OCI-LY3 (cell line): ENCODE measurements around the gene CACNA1F.

Source experiments
- H2AFZ ChIP-seq: fragments of 200-600, 300-600 bp; shearing (Covaris generic); 2 replicates; pipeline ENCODE4 v1.6.0; 2014; ENCODE audit warnings: antibody characterized with exemption, low read depth, low read length
- H3K27ac ChIP-seq: fragments of 200-600, 300-600 bp; sonication (generic); 2 replicates; pipeline ENCODE4 v1.5.1; 2014; ENCODE audit warnings: mild to moderate bottlenecking, low read length, moderate library complexity, mixed read lengths
- H3K27me3 ChIP-seq: fragments of 200-600, 300-600 bp; sonication (generic); 2 replicates; pipeline ENCODE4 v1.6.1; 2014; ENCODE audit warnings: low read depth, low read length, mixed read lengths
- H3K36me3 ChIP-seq: fragments of 200-600, 300-600 bp; sonication (generic); replicated peaks from 2 replicates; pipeline ENCODE3; 2014; ENCODE audit warnings: low read depth, low read length, mixed read lengths
- H3K4me1 ChIP-seq: fragments of 300-600, 200-600 bp; sonication (generic); 2 replicates; pipeline ENCODE4 v1.6.1; 2014; ENCODE audit warnings: low read length, mixed read lengths
- H3K4me2 ChIP-seq: fragments of 200-600, 300-600 bp; sonication (generic); 2 replicates; pipeline ENCODE4 v1.6.1; 2014; ENCODE audit warnings: low read length, mixed read lengths
- H3K4me3 ChIP-seq: fragments of 300-600, 200-600 bp; sonication (generic); 2 replicates; pipeline ENCODE4 v1.5.1; 2014; ENCODE audit warnings: antibody characterized with exemption, mild to moderate bottlenecking, low read length, moderate library complexity
- H3K79me2 ChIP-seq: fragments of 300-600, 200-600 bp; shearing (Covaris generic); 2 replicates; pipeline ENCODE4 v1.6.1; 2014; ENCODE audit warnings: mild to moderate bottlenecking, low read length, mixed read lengths
- H3K9ac ChIP-seq: fragments of 300-600, 200-600 bp; shearing (Covaris generic); 2 replicates; pipeline ENCODE4 v1.6.0; 2014; ENCODE audit warnings: mild to moderate bottlenecking, low read length, moderate library complexity
- H3K9me3 ChIP-seq: fragments of 200-600, 300-600 bp; shearing (Covaris generic); 2 replicates; pipeline ENCODE4 v1.6.1; 2014; ENCODE audit warnings: low read length, mixed read lengths; ENCODE audit not compliant: insufficient read depth
- H4K20me1 ChIP-seq: fragments of 200-600, 300-600 bp; sonication (generic); 2 replicates; pipeline ENCODE4 v1.6.1; 2016; ENCODE audit warnings: low read length, mixed read lengths; ENCODE audit not compliant: insufficient read depth
- EZH2phosphoT487 ChIP-seq: fragments of 200-600 bp; shearing (Covaris generic); IDR thresholded peaks from 2 replicates; pipeline ENCODE4 v1.6.1; 2018; ENCODE audit warnings: antibody characterized with exemption, mixed run types, low read depth
- TF ChIP-seq, protein P1 (sequence below): fragments of 200-600, 300-600 bp; sonication (generic); IDR thresholded peaks from 2 replicates; pipeline ENCODE4 v1.5.1; 2014; ENCODE audit warnings: antibody characterized with exemption, low read length, low read depth

The CACNA1F gene

GRCh38 chrX:49257074-49257790 lies 24.1 kb upstream of the CACNA1F start:
- no peaks in the 10 kb centered on the region for H3K36me3 ChIP-seq
- H4K20me1 ChIP-seq, result no peaks in the 10 kb centered on the region
- H3K9me3 ChIP-seq, result no peaks in the 10 kb centered on the region
- TF ChIP-seq EZH2phosphoT487, result no peak
- TF ChIP-seq, protein P1, sequence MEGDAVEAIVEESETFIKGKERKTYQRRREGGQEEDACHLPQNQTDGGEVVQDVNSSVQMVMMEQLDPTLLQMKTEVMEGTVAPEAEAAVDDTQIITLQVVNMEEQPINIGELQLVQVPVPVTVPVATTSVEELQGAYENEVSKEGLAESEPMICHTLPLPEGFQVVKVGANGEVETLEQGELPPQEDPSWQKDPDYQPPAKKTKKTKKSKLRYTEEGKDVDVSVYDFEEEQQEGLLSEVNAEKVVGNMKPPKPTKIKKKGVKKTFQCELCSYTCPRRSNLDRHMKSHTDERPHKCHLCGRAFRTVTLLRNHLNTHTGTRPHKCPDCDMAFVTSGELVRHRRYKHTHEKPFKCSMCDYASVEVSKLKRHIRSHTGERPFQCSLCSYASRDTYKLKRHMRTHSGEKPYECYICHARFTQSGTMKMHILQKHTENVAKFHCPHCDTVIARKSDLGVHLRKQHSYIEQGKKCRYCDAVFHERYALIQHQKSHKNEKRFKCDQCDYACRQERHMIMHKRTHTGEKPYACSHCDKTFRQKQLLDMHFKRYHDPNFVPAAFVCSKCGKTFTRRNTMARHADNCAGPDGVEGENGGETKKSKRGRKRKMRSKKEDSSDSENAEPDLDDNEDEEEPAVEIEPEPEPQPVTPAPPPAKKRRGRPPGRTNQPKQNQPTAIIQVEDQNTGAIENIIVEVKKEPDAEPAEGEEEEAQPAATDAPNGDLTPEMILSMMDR, result no peak
- no peak overlapping the region for H2AFZ ChIP-seq
- no peak overlapping the region for H3K9ac ChIP-seq
- no peak overlapping the region for H3K4me3 ChIP-seq
- no peaks in the 10 kb centered on the region for H3K79me2 ChIP-seq
- H3K4me1 ChIP-seq, result peaks cover 10% of the 10 kb centered on the region
- no peak overlapping the region for H3K27ac ChIP-seq
- H3K4me2 ChIP-seq, result 0 out of 2 replicates have a peak overlapping the region, but pooled peaks have one; percentile 36
- H3K27me3 ChIP-seq, result no peaks in the 10 kb centered on the region

DNA sequence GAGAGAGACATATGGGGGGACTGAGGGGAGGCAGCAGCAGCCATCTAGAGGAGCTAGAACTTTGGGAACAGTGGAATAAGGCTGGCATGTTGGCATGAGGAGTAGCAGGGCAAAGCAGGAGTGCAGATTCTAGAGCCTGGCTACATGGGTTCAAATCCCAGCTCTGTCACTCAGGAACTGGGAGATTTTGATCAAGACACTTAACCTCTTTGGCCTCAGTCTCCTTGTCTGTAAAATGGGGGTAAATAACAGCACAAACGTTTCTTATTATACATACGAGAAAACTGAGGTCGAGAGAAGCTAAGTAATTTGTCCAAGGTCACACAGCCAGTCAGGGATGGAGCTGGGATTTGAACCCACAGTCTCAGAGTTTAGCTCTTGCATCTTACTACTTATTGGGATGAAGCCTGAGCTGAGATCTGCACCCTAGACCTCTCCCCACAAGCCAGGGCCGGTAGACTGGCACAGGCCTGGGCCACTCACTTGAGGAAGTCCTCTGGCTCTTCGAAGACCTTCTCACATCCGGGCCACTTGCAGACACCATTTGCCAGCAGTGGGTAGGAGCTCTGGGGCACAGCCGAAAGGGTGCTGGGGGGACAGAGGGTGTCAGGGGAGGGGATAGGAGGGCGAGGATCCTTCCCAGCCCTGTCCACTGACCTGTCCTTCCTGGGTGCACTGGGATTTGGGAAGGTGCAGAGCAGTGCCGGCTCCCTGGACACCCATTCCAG lies 23.3 kb upstream of the CACNA1F start:
- no peaks in the 10 kb centered on the region for H3K9me3 ChIP-seq
- H3K36me3 ChIP-seq, result no peaks in the 10 kb centered on the region
- no peaks in the 10 kb centered on the region for H4K20me1 ChIP-seq
- no peak overlapping the region for H3K27ac ChIP-seq
- peaks cover 10% of the 10 kb centered on the region for H3K4me1 ChIP-seq
- H2AFZ ChIP-seq, result no peak overlapping the region
- no peak overlapping the region for H3K4me3 ChIP-seq
- H3K9ac ChIP-seq, result no peak overlapping the region
- H3K4me2 ChIP-seq, result no peak overlapping the region
- H3K79me2 ChIP-seq, result no peaks in the 10 kb centered on the region
- H3K27me3 ChIP-seq, result no peaks in the 10 kb centered on the region
- no peak for TF ChIP-seq EZH2phosphoT487
- TF ChIP-seq, protein P1, result no peak

- Histone ChIP-seq H3K9me3 (no peaks in the 10 kb centered on the region), H3K4me1 (peaks cover 10% of the 10 kb centered on the region), H3K4me3 (no peak overlapping the region), H3K79me2 (no peaks in the 10 kb centered on the region), H3K27ac (no peak overlapping the region), H4K20me1 (no peaks in the 10 kb centered on the region), H3K36me3 (no peaks in the 10 kb centered on the region), H3K4me2 (no peak overlapping the region), H2AFZ (no peak overlapping the region), H3K9ac (no peak overlapping the region), H3K27me3 (no peaks in the 10 kb centered on the region)
- no peak for TF ChIP-seq EZH2phosphoT487
- TF ChIP-seq, protein P1, result no peak
These were observed 21.5 kb upstream of the CACNA1F start for GRCh38 chrX:49254639-49255038.

DNA sequence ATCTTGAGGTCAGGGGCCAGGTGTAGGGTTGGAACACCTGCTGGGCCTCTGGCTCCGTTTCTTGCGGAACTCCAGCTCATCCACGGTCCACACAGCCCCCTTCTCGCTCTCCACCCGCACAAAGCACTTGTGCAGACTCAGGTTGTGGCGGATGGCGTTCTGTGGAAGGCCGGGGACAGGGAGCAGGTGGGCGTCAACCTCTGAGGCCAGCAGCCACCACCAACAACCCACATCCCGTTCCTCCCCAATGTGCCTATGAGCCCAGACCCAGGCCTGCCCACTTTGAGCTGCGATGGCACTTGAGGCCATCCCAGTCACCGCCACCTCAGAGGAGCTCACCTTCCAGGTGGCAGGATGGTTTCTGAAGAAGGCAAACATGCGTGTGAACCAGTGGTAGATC lies 18.2 kb upstream of the CACNA1F start:
- Histone ChIP-seq H3K27ac (no peak overlapping the region), H3K36me3 (no peaks in the 10 kb centered on the region), H3K4me1 (no peaks in the 10 kb centered on the region), H3K4me2 (no peak overlapping the region), H3K27me3 (no peaks in the 10 kb centered on the region), H4K20me1 (no peaks in the 10 kb centered on the region), H3K79me2 (no peaks in the 10 kb centered on the region), H3K9me3 (no peaks in the 10 kb centered on the region), H3K9ac (no peak overlapping the region), H3K4me3 (no peak overlapping the region), H2AFZ (no peak overlapping the region)
- TF ChIP-seq EZH2phosphoT487, result no peak
- TF ChIP-seq, protein P1, result no peak
